Left renal pelvis (tissue), 4 donors: ENCODE data around the gene ATP5F1B. TPM values are rescaled to one million over a fixed set of nuclear protein-coding genes. Genes with fewer than 3 reads are reported as not detected.

ENCODE experiments used
- polyA plus RNA-seq, 4 donors: library from polyadenylated mRNA; unstranded; fragments of 120-200 nt; gene quantifications; one replicate each; pipeline ENCODE4 v1.2.1, GENCODE V29; 2013; ENCODE audit not compliant: insufficient read length in 4 of 4

The ATP5F1B gene
- polyA plus RNA-seq, 4 donors: 483 to 1,155 (median 920) TPM

Other genes with a start within 250 kb of the ATP5F1B start
- gene TIMELESS, start 196.6 kb downstream of the ATP5F1B start, polyA plus RNA-seq: 10 to 100 TPM; 22.4 to 45.4 (median 38.4) TPM
- gene MIP, start 191.3 kb downstream of the ATP5F1B start, polyA plus RNA-seq: under 1 TPM in 1 of 4 donors, not detected in 3; 0.13 TPM
- gene SPRYD4, start 177.4 kb downstream of the ATP5F1B start, polyA plus RNA-seq: 1 to 10 TPM; 2.4 to 6.1 (median 4.2) TPM
- 1 to 10 TPM in 3 of 4 donors, under 1 TPM in 1; 0.83 to 2.2 (median 1.8) TPM for gene GLS2, start 157.8 kb downstream of the ATP5F1B start, polyA plus RNA-seq
- 10 to 100 TPM; 32.3 to 46.9 (median 44.2) TPM for gene RBMS2, start 124.2 kb downstream of the ATP5F1B start, polyA plus RNA-seq
- gene BAZ2A, start 15.7 kb downstream of the ATP5F1B start, polyA plus RNA-seq: 10 to 100 TPM; 56.3 to 99.8 (median 85.0) TPM
- gene PTGES3, start 42.3 kb upstream of the ATP5F1B start, polyA plus RNA-seq: 100 to 1,000 TPM; 274 to 381 (median 335) TPM
- 1,000 to 10,000 TPM; 2,010 to 2,427 (median 2,183) TPM for gene NACA, start 79.3 kb upstream of the ATP5F1B start, polyA plus RNA-seq
- gene PRIM1, start 106.3 kb upstream of the ATP5F1B start, polyA plus RNA-seq: 10 to 100 TPM; 16.7 to 23.6 (median 19.1) TPM
- 1 to 10 TPM in 1 of 4 donors, under 1 TPM in 3; 0.64 to 1.1 (median 0.69) TPM for gene HSD17B6, start 117.3 kb upstream of the ATP5F1B start, polyA plus RNA-seq